Stomach smooth muscle (tissue), 2 donors: ENCODE results near the gene HMMR.

ENCODE experiments used
- H3K27ac ChIP-seq: one replicate; pipeline ENCODE4 v1.7.0; 2013; ENCODE audit warnings: mild to moderate bottlenecking, low read length, inconsistent platforms
- H3K27me3 ChIP-seq, 2 donors: one replicate each; pipeline ENCODE4 v1.7.0; 2013; ENCODE audit warnings: low read length in 2 of 2; ENCODE audit not compliant: insufficient read depth in 2 of 2, control insufficient read depth in 1 of 2
- H3K36me3 ChIP-seq, 2 donors: one replicate each; pipeline ENCODE4 v1.7.0; 2013; ENCODE audit warnings: low read length in 2 of 2; ENCODE audit not compliant: control insufficient read depth in 2 of 2, insufficient read depth in 2 of 2
- H3K4me1 ChIP-seq: one replicate; pipeline ENCODE4 v1.7.0; 2013; ENCODE audit warnings: low read length; ENCODE audit not compliant: control insufficient read depth, insufficient read depth
- H3K4me3 ChIP-seq, 2 donors: one replicate each; pipeline ENCODE4 v1.7.0; 2013; ENCODE audit warnings: low read length in 2 of 2
- H3K9ac ChIP-seq, 2 donors: one replicate each; pipeline ENCODE4 v1.7.0; 2013; ENCODE audit warnings: low read length in 2 of 2, mild to moderate bottlenecking in 1 of 2
- H3K9me3 ChIP-seq, 2 donors: one replicate each; pipeline ENCODE4 v1.7.0; 2013; ENCODE audit warnings: low read length in 2 of 2; ENCODE audit not compliant: control insufficient read depth in 2 of 2
- donor health status: healthy.
- donor health status: Pancreatic carcinoma.

The HMMR gene

DNA sequence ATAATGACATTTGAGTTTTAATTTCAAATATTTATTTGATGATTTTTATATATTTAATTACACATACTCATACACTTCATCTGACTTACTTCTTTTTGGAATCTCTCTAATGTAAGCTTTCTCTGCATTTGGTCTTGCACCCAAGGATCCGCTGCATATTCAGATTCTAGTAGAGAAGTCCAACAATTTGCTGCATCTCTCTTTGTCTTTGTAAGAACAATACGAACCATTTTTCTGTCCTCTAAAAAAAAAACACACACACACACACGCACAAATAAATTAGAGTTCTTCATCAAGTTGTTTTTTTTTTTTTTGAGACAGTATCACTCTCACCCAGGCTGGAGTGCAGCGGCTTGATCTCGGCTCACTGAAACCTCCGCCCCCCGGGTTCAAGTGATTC lies 3.6 kb upstream of the HMMR start:
- Histone ChIP-seq H3K9ac (no peak overlapping the region), H3K4me3 (no peak overlapping the region), H3K4me1 (peaks cover 7% of the 10 kb centered on the region), H3K27ac (no peak overlapping the region), H3K36me3 (peaks cover 0 to 3% of the 10 kb centered on the region in 2 donors), H3K27me3 (no peaks in the 10 kb centered on the region), H3K9me3 (no peaks in the 10 kb centered on the region)

DNA sequence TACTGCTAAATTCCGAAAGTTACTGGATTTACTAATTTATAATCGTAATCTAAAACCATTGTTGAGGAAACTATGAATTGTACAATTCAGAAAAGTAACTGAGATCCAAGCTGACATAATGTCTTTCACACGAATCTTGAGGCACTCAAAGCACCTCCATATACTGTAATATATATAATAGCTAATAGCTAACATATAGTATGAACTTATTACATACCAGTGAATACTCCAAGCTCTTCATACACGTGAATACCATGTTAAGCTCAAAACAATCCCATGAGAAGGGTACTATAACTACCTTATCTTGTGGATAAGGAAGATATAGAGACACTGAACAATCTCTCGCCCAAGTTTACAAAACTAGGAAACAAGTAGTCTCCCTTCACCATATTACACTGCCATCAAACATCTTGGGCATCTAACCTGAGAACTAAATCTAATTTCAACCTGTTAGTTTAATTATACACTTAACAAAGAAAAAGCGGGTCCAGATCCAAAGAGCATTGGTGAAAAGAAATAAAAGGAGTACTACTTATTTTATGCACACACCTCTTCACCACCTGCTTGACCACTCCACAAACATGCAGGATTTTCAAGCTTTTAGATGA lies 1.6 kb upstream of the HMMR start:
- H3K9ac ChIP-seq: peak overlapping the region; percentile 86 to 95
- H3K36me3 ChIP-seq: no peaks in the 10 kb centered on the region
- no peaks in the 10 kb centered on the region for H3K9me3 ChIP-seq
- no peaks in the 10 kb centered on the region for H3K27me3 ChIP-seq
- peaks cover 7% of the 10 kb centered on the region for H3K4me1 ChIP-seq
- peak overlapping the region; percentile 86 for H3K27ac ChIP-seq
- peak overlapping the region; percentile 89 to 97 for H3K4me3 ChIP-seq

DNA sequence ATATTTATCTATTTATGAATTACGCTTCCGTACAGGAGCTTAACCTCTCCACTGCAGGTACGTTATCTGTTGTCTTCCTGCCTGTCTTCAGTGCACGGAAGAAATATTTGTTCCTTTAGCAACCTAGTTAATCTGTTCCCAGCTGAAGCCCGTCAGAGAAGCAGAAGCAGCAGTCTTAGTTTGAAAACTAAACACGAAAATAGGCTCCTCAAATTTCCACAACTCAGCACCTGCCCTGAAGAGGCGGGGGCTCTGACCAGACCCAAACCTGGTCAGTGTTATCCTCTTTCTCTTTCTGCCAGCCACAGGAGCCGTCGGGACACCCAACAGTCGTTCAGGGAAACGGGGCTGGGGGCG lies 992 bp upstream of the HMMR start:
- Histone ChIP-seq H3K4me1 (peaks cover 7% of the 10 kb centered on the region), H3K27ac (peak overlapping the region; percentile 86), H3K9me3 (no peaks in the 10 kb centered on the region), H3K4me3 (peak overlapping the region; percentile 89 to 97), H3K9ac (peak overlapping the region; percentile 86 to 95), H3K36me3 (no peaks in the 10 kb centered on the region), H3K27me3 (no peaks in the 10 kb centered on the region)

DNA sequence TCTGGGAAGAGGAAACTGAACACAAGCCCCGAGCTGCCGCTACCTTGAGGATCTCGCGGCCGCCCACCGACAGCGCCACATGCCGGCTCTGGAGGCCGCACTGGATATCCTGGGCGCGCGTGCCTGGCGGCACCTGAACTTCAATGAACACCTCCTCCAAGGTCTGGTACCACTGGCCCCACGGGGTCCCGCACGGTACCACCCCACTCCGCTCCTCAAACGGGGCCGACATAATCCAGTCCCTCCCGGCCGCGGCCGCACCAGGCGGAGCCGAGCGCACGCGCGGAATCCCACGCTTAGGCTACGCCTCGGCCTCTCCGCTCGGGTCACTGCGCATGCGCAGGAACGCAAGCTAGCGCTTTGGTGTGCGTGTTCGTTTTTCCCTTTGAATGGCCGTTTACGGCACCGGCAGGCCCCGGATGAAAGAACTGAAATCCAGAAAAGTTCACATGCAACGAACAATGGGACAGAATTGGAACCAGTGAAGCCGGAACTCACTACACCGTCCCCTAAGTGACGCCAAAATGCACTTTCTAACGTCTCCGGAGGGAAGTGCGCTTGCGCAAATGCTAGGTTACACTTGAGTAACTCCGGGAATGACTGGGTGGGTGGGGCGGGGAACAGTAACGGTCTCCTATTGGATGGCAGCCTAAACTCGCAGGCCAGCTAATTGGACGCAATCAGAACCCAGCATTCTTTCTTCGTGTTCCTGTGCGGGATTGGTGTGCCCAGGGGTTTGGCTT lies 442 bp upstream of the HMMR start, which contains the start of gene NUDCD2:
NUDCD2 (minus strand) TSS at position 284 of the 743 bp plus-strand sequence; CDS start at position 232, 52 bp downstream.
- H3K4me1 ChIP-seq: peaks cover 7% of the 10 kb centered on the region
- H3K27me3 ChIP-seq: no peaks in the 10 kb centered on the region
- peak within 1 kb of the TSS; percentile 86 for H3K27ac ChIP-seq
- H3K36me3 ChIP-seq: no peaks in the 10 kb centered on the region
- peak within 1 kb of the TSS; percentile 86 to 95 for H3K9ac ChIP-seq
- no peaks in the 10 kb centered on the region for H3K9me3 ChIP-seq
- peak within 1 kb of the TSS; percentile 89 to 97 for H3K4me3 ChIP-seq

DNA sequence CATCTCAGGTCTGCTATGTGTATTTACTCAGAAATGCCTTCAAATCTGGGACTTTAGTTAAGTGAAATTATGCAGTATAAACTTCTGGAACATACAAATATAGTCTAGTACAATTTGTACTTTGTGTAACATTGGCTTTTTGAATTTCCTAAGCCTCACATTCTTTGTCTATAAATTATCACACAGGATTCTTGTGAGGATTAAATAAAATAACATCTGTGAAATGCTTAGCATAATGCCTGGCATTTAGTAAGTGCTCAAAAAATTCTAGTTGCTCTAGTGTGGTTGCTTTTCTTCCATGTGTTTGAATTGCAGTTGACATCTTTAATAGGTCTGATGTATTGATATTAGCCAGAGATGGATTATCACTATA lies 2.6 kb downstream of the HMMR start:
- peaks cover 7% of the 10 kb centered on the region for H3K4me1 ChIP-seq
- H3K27me3 ChIP-seq: no peaks in the 10 kb centered on the region
- H3K4me3 ChIP-seq: no peak overlapping the region
- H3K9me3 ChIP-seq: no peaks in the 10 kb centered on the region
- H3K36me3 ChIP-seq: no peaks in the 10 kb centered on the region
- no peak overlapping the region for H3K27ac ChIP-seq
- no peak overlapping the region for H3K9ac ChIP-seq

DNA sequence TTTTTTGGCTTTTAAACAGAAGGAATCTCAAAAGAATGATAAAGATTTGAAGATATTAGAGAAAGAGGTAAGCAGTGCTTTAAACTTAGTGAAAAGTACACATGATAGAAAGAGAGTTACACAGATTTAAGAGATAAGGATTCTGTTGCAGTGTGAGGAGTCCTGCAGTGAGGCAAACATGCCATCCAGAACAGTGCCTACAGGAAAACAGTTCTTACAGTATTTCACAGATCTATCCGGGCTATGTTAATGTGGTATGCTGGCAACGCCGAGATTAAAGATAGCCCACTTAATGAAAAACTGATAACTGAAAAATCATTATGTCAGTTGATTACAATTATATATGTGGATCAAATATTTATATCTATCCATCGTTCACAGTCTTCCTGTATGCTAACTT lies 7.2 kb downstream of the HMMR start:
- Histone ChIP-seq H3K4me1 (no peaks in the 10 kb centered on the region), H3K4me3 (no peak overlapping the region), H3K27ac (no peak overlapping the region), H3K36me3 (no peaks in the 10 kb centered on the region), H3K9me3 (no peaks in the 10 kb centered on the region), H3K27me3 (no peaks in the 10 kb centered on the region), H3K9ac (no peak overlapping the region)

DNA sequence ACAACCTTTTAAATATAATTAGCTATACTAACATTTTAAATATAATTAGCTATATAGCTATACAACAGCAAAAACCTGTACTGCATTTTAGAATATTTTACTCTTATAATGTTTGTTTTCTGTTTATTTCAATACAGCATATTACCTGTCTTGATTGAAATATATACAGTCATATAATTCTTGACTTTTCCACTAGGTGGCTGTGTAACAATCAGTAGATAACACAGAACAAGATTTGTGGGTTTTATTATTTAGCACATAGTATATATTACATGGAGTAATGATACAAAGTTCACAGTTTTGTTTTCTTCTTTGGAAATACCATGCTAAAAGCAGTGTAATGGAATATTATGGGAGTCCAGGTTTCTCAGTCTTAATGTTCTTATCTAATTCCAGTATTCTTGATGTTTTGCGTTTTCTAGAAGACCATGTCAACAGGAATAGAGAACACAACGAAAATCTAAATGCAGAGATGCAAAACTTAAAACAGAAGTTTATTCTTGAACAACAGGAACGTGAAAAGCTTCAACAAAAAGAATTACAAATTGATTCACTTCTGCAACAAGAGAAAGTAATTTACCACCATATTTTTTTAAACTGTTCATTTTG lies 13.3 kb downstream of the HMMR start:
- H3K4me1 ChIP-seq: no peaks in the 10 kb centered on the region
- no peak overlapping the region for H3K4me3 ChIP-seq

DNA sequence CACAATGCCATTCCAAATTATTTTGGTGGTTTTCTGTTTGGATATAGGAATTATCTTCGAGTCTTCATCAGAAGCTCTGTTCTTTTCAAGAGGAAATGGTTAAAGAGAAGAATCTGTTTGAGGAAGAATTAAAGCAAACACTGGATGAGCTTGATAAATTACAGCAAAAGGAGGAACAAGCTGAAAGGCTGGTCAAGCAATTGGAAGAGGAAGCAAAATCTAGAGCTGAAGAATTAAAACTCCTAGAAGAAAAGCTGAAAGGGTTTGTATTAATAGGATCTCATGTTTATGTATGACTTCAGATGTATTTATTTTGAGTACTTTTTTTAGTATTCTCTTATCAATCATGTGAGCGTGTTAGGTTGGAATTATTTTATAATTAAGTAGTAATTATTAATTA lies 15.0 kb downstream of the HMMR start:
- Histone ChIP-seq H3K9ac (no peak overlapping the region), H3K9me3 (no peaks in the 10 kb centered on the region), H3K4me3 (no peak overlapping the region), H3K4me1 (no peaks in the 10 kb centered on the region), H3K27ac (no peak overlapping the region), H3K27me3 (no peaks in the 10 kb centered on the region), H3K36me3 (no peaks in the 10 kb centered on the region)

More for the DNA sequence above, 13.3 kb downstream of the HMMR start:
- Histone ChIP-seq H3K27me3 (no peaks in the 10 kb centered on the region), H3K9me3 (no peaks in the 10 kb centered on the region), H3K36me3 (no peaks in the 10 kb centered on the region), H3K9ac (no peak overlapping the region), H3K27ac (no peak overlapping the region)

DNA sequence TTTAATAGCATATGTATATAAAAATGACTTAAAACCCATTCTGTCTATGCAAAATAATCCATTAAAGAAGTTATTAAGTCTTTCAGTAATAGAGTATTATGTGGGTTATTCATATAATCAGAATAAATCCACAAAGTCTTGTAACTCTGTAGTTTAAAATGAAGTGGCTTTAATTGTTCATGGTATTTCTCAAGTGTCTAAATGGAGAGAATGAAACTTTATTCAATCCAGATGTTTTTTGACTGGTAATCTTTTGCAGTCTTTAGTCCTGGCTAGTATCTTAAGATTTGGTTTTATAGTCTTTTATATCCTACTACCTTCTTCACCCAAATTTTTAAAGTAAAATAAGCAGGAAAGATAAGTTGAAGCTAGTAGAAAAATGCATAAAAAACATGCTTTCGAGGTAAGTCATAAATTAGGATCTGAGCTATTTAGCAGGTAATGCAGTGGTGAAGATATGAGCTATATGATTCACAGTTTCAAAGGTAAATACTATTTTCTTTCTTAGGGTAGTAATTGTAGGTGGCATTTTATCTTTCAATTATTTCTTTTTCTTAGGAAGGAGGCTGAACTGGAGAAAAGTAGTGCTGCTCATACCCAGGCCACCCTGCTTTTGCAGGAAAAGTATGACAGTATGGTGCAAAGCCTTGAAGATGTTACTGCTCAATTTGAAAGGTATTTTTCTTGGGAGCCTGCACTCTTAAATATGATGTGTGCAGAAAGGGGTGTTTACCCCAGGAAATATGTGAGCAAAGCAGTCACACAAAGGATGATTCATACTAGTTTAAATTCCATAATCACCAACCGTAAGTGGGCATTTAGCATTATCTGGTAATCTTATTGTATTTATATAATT lies 17.9 kb downstream of the HMMR start:
- Histone ChIP-seq H3K9me3 (no peaks in the 10 kb centered on the region), H3K4me1 (no peaks in the 10 kb centered on the region), H3K9ac (no peak overlapping the region)

DNA sequence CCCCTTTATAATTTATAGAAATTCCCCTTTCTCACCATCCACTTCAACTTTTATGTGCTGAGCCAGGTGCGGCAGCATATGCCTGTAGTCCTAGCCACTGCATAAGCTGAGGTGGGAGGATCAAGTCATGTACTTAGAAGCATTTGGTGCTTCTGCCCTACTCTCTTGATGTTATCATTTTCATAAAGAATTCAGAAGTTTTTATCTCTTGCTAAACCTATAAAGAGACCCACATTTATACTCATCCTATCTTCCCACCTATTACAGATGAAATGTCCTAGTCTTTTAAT lies 18.5 kb downstream of the HMMR start:
- no peak overlapping the region for H3K9ac ChIP-seq
- no peak overlapping the region for H3K27ac ChIP-seq
- H3K36me3 ChIP-seq: no peaks in the 10 kb centered on the region
- H3K4me1 ChIP-seq: no peaks in the 10 kb centered on the region
- H3K9me3 ChIP-seq: no peaks in the 10 kb centered on the region
- H3K4me3 ChIP-seq: no peak overlapping the region
- H3K27me3 ChIP-seq: no peaks in the 10 kb centered on the region

More for the DNA sequence above, 17.9 kb downstream of the HMMR start:
- no peaks in the 10 kb centered on the region for H3K36me3 ChIP-seq
- no peak overlapping the region for H3K27ac ChIP-seq
- no peak overlapping the region for H3K4me3 ChIP-seq
- no peaks in the 10 kb centered on the region for H3K27me3 ChIP-seq
